GM18517 (cell line): ENCODE results near the gene ADAT3.

Experiments used
- ATAC-seq: cut with Tn5 transposase; IDR thresholded peaks from one replicate; pipeline ENCODE4 v1.9.1; 2021; ENCODE audit warnings: mild to moderate bottlenecking, moderate library complexity; ENCODE audit not compliant: unreplicated experiment

ADAT3 gene

DNA sequence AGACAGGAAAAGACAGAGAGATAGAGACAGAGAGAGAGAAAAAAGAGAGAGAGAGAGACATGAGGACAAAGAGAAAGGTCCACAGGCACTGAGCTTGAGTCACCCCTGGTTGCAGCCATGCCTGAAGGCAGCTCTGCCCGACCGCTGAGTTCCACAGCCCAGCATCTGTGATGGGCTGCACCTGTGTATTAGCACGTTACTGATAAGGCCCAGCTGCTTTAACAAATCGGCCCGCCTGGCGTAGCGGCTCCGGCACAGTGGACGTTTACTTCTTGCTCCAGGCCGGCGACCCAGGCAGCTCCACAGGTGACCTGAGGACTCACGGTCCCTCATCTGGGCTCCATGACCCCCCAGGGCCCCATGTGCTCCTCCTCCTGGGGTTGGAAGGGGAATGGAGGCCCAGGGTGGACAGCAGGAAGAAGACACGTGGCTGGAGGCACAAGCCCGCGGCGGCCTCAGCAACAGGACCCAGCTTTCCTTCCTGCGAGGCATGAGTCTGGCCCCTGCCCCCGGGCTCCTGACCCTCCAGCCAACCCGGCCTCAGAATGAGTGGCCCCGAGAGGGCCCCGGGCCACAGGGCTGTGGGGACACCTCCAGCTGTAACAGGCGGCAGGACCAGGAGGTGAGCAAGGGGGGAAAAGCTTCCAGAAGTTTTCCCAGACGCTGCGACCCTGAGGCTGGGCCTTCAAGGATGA, 31.9 kb downstream of the ADAT3 start:
- no peak for ATAC-seq

DNA sequence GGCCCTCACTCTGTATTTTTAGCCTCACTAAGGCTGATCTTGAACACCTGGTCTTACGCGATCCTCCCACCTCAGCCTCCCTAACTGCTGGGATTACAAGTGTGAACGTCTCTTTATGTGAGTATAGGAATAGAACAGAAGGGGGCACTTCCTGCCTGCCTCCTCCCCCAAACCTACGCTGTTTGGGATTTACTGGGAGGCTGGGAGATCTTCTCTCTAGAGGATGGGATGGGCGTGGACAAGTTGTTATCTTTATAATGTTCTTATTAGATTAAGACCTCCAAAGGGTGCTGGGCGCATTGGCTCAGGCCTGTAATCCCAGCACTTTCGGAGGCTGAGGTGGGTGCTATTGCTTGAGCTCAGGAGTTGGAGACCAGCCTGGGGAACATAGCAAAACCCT, 32.9 kb downstream of the ADAT3 start:
- no peak for ATAC-seq

DNA sequence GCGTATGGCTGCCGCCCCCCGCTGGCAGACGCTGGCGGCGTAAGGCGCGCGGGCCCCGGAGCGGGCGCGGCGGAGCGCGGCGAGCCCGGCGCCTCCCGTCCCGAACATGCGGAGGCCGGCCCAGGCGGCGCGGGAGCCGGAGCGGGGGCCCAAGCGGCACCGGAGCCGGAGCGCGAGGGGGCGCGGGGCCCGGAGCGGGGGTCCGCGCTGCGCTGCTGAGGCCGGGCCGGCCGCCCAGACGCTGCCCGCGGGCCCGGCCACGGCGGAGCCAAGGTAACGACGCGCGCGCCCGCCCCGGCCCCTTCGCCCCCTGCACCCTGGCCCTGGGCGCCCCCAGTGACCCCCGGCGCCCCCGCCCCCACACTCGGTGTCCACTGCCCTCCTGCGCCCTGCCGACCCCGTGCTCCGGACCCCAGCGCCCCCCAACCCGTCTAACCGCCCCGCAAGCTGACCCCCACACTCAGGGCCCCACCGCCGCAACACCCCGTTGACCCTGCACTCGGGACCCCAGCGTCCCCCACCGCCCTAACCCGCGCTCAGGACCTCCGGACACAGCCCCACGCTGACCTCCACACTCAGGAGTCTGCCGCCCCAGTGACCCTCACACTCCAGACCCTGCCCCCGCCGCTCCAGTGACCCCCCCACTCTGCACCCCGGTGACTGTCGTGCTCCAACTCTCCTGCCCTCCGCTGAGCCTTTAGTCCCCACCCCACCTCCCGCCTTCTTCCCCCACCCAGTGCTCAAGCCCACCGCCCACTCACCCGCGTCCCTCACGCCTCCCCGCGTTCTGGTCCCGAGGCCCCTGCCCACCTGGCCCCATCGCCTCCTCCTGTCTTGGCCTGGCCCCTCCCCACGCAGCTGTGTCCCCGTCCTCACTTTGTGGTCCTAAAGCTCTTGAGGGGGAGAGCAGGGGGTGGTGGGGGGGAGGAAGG, 36.2 kb downstream of the ADAT3 start, which contains the start of gene CSNK1G2:
Gene CSNK1G2 (plus strand): TSS at position 27 of the 932 bp plus-strand sequence. CDS start 28,601 bp downstream, outside the sequence.
- ATAC-seq: peak; percentile 9

DNA sequence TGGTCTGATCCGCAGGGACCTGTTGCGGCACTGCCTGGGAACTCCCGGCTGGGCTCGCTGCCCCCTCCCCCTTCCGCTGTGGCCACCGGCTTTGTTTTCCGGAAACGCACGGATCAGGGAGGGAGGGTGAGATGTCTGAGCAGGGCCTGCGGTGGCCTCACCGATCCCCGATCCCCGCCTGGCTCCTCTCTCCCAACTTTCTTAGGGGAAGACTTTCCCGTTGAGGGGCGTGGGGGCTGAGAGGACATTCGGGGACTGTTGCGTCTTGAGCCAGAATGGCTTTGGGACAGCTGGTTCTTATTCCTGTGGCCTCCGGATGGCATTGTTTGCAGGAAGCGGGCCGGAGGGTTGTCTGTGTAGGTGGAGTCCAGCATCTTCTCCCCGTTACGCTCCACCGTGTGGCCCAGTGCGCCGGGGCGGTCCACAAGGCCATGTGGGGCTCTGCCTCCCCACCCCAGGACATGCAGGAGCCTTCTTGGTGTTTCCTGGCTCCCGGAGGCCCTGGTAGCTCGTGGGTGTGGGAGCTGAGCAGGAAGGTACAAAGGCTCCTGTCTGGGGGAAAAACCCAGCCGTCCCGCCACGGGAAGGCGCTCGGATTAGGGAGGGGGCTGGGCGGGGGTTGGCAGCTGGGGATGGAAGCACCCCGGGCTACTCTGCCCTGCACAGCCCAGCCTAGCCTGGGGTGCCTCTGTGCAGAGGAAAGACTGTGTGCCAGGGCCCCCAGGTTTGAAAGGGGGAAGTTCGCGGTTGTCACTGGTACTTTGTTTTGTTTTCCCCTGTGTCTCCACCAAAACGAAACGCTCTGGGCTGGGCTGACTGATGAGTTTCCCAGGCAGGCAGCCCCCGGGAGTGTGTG, 37.1 kb downstream of the ADAT3 start:
- ATAC-seq: no peak

DNA sequence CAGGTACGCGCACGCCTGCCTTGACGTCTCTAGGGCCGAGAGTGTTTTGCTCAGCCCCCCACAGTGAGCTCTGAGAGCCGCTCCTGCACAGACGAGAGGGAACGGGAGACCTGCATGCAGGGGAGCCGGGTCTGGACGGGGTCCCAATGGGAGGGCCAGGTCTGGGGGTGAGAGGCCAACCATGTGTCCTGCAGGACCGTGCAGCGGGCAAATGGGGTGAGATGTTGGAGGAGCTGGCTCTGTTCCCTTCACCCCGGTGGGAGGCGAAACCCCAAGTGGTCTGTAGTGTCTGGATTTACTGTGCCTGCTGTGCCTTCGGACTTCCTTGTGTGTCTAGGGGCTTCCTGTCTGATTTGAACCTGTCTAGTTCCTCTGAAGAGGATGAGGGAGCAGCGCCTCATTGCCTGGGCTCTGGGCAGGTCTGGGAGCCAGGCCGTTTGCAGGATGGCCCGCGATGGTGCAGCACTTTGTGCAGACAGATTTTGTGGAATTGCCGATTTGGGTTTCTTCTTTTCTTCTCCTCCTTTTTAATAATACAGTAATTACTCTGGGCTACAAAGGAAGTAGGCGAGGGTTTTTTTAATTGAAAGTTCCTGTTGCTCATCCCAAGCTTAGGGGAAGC, 37.8 kb downstream of the ADAT3 start:
- no peak for ATAC-seq

DNA sequence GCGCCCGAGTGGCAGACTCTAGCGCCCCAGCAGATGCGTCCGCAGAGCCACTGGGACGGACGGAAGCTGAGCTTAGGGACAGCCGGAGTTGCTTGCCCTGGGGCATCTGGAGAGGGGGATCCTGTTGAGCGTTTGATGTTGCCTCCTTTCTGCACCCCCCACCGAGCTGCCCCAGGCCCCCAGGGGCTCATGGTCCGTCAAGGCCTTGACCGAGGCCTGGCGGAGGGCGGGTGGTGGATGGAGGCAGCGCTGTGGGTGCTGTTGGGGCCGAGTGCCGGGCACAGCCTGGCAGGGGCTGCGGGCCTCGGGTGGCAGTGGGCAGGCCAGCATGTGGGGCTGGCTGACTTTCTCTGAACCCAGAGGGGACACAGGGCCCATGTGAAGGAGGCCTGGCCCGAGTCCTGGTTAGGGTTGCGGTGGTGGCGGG, 38.5 kb downstream of the ADAT3 start:
- ATAC-seq: no peak

DNA sequence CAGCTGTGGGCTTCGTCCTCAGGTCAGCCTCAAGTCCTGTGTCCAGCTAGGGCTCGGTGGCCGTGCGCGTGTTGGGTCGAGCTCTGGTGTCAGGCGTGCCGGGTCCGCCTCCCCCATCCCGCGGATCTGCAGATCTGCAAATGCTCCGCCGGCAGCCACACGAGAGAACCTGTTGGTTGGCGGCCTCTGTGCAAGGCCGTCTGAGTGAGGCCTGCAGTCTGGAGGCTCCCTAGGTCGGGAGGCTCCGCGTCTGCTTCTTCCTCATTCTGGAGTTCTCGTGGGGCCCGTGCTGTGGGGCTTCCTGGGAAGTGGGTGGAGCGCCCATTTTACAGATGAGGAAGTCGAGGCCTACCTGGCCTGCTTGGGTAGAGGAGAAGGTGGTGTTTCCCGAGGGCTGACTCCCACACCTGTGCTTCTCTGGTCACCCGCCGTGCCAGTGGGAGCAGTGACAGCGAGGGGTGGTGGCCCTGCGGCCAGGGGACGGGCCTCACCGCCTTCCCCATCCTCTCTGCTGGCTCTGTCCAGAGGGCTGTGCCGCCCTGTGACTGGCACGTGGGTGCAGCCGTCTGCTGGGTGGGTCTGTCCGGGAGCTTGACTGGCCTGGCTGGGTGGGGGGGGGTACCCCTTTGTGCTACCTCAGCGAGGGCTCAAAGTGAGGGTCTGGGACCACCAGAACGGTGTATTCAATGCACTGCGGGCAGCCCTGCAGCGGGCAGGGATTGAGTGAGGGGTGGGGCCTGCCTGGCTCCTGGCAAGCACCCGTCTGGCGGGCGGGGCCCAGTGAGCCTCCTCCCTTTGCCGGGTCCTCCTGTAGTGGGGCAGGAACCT, 39.1 kb downstream of the ADAT3 start:
- no peak for ATAC-seq

DNA sequence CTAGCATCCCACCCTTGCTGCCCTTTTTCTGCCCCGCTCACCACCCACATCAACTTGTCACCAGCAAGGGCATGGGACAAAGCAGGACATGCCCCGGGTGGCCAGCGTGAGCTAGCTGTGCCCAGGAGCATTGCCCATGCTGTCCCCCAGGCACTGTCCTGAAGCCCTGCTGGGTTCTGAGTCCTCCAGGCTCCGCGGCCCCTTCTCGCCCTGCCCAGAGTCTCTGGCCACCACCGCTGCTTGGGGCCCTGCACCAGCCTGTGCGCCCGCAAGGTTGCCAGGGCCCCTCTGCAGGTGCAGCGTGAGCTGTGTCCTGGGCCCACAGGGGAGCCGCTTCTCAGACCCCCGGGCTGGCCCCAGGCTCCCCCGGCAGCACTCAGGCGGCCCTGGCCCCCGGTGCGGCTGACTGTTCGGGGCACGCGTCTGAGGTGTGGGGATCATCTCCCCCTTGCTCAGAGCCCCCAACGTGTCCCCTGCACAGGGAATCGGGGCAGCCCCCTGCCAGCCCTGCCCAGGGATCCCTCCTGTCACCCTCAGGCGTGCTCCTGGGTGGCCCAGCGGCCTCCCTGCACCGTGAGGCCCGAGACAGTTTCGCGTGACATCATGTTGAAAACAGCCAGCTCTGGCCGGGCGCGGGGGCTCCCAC, 39.8 kb downstream of the ADAT3 start:
- no peak for ATAC-seq

DNA sequence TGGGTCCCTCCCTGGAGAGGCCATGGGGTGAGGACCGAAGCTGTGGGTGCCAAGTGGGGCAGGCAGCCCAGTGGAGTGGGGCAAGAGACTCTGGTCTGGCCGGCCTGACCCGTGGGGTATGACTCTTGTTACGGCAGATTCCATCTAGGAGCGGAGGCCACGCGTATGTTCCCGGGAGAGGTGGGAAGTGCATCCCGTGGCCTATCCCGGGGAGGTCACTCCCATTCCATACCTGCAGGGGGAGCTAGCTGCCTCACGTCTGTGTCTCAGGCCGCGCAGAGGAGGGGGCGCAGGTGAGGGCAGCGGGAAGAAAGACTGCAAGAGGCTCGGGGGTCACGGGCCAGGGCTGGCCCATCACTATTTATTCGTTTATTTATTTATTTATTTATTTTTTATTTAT, 40.7 kb downstream of the ADAT3 start:
- no peak for ATAC-seq

DNA sequence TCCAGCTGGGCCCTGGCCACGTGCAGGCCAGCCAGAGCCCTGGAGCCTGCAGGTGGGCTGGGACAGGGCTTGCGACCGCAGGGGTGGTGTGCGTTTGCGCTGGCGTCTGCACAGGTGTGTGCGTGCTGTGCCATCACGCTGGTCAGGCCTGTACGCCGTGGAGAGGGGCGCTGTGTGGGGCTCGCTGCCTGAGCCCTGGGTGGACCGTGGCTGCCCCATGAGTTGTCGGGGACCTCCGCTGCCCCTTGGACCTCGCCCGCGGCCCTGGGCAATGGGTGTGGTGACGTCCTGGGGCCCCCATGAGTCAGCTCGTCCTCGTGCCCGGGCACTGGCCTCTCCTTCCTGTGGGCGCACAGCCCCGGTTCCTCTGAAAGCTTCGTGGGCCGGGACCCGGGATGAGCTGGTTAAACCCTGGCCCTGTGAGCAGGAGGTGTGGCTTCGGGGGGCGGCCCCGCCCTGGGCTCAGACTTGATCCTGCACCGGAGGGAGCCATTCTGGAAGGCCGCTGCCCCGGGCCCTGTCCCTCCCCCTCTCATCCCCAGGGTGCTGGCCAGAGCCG, 42.5 kb downstream of the ADAT3 start:
- ATAC-seq: no peak

DNA sequence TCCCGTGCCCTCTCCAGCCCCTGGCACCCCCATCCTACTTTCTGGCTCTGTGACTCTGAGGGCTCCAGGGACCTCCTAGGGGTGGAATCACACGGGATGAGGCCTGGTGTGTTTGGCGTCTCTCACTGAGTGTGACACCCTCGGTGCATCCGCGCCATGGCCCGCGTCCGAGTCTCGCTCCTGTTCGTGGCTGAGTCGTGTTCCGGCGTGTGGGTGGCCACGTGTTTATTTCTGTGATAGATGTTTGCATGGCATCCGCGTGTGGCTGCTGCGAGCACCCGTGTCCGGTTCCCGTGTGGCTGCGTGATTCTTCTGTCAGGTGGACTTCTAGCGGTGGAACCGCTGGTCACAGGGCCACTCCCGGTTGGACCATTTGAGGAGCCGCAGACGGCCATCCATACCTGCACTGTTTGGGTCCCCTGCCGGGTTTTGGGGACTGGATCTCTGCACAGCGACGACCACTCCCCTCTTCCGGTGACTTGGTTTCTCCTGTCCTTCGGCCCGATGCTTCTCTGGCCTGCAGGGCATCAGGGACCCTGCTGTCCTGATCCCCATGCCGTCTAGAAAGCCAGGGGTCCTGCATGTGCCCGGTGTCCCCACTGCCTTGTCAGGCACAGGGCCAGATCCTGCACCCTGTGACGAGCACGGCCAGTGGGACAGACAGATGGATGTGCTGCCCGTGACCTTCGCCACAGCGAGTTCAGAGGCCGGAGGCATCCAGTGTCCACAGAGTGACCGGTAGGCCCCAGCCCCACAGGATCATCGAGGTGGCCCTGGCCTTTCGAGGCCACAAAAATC, 44.3 kb downstream of the ADAT3 start:
- no peak for ATAC-seq

DNA sequence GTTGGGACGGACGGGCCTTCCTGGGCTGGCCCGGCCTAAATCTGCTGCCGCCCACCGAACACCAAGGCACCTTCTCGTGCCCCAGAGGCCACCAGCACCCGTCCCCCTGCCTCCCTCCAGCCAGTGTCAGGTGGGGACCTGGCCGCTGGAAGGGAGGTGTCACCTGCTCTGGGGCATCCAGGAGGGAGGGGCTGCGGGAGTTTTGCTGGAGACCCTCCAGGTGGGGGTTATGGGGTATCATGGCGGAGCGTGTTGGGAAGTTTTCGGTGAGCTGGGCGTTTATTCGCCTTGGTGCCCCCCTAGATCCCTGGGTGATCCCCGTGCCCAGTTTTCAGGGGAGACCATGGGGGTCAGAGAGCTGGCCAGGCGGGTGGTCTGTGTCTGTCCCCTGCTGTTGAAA, 45.4 kb downstream of the ADAT3 start:
- no peak for ATAC-seq

DNA sequence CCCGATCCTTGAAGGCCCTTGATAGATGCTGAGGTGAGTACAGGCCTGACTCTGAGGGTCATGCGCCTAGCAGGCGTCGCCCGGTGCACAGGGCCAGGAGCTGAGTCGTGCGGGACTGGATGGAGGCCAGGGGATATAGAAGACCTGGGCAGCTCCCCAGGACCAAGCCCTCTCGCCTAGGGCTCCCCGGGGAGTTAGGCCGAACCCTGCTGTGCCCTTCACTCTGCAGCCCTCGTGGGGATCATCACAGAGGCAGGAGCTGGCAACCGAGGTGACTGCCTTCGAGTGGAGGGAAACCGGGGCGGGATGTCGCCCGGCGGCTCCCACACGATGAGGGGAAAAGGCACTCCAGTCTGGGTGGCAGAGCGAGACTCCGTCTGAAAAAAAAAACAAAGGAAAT, 47.4 kb downstream of the ADAT3 start:
- no peak for ATAC-seq

DNA sequence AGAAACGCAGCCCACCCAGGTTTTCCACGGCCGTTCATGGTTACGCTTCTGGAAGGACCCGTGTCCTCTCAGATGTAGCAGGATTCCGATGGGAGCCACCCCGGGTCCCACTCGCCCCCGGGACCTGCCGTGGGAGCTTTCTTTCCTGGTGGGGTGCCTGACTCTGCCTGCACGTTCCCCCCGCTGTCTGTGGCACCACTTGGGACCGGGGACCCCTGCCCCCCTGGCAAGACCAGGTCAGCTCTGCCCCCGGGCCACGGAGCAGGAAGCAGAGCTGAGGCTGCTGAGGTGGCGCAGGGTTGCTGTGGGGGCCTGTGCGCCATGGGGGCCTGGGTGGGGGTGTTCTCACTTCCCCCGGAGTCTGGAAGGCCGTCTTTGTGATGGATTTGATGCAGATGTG, 47.8 kb downstream of the ADAT3 start:
- no peak for ATAC-seq

DNA sequence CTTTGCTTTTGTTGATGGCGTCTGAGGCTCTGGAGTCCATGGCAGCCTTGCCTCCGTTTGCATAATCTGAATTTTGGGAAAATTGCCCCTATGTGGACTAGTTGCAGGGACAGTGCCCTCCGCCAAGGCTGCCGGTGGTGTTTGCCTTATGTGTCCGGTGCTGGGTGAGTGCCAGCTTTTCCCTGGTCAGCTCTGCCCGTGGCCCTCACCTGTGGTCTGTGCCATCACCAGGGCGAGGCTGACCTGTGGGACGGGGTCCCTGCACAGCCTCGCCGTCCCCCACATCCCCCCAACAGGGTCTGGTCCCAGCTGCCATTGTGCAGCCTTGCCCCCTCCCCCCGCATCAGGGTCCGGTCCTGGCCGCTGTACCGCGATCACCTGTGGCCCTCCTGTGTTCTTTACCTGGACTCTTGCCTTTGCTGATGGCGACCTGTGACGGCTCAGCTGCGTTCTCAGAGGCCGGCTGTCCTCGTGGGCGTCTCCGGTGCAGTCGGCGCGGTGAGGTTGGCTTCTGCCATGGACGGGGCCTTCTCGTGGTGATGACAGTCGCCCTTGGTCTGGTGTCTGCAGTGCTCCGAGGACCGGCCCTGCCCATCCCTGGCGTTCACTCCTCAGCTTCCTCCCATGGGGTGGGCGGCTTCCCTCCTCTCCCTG, 48.4 kb downstream of the ADAT3 start:
- ATAC-seq: no peak

DNA sequence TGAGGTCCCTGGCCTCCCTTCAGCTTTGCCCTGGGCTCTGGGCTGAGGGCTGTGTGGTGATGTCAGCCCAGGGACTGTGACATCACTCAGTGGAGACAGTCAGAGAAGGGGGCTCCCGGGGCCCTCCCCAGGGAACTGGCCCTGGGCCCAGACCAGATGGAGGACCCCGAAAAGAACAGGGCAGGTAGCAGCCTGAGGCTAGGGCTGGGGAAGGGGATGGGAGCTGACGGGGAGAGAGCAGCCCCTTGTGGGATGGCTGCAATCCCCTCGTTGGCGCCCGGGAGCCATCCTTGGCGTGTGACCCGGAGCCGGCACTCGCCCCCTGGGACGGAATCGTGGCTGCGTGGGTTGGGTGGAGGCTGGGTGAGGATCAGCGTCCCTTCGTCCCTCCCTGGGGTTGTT, 49.3 kb downstream of the ADAT3 start:
- ATAC-seq: no peak

DNA sequence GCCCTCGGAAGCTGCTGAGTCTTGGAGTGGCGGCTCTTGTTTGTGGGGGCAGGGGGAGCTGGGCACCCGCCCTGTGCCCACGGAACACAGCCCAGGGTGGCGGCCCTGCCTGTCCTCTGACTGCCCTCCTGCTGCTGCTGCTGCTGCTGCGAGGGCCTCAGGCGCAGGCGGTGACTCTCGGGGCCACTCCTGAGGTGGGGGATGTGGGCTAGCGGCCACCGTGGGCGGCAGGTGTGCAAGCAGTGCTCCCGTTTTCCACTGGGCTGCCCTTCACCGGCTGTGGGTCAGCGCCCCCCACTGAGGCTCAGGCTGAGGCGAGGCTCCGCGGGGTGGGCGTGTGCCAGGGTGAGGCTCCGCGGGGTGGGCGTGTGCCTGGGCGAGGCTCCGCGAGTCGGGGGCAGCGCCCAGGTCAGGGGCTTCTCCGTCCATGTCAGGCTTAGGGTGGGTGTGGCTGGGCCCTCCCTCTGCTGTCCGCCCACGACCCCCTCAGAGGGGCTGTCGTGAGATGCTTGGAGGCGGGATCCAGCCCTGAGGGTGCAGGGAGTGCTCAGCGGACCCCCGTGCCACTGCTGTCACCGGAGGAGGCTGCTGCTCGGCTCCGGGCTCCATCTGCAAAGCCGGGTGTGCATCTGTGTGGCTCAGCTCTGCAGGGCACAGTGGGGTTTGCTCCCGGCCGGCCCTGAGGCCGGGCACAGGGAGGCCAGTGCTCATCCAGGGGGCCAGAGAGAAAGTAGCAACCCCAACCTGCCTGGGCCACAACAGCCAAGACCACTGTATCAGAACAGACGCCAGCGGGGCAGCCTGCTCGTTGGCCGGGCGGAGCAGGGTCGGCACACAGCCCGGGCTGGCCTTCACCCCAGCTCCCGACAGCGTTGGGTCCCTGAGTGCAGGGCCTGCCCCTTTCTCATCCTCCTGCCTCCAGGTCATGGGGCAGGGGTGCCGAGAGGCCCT, 50.2 kb downstream of the ADAT3 start:
- ATAC-seq: no peak
